K562 (cell line): ENCODE results near the gene REG4. TPM values are rescaled to one million over a fixed set of nuclear protein-coding genes. Genes with fewer than 3 reads are reported as not detected.

ENCODE experiments used
- CTBP1 ChIP-seq: fragments of 450-650 bp; IDR thresholded peaks from 2 replicates; pipeline ENCODE4 v1.6.1; 2016; ENCODE audit warnings: borderline replicate concordance
- ETV6 ChIP-seq, 3 experiments: fragments of 150-350 bp in 1 of 3; sonication (generic) in 1 of 3; formaldehyde crosslinking in 1 of 3; IDR thresholded peaks; 2 replicates each; pipeline versions ENCODE4 v1.6.1 to v1.8.0; 2014 to 2022; ENCODE audit warnings: borderline replicate concordance in 2 of 3, low read depth in 2 of 3, antibody characterized with exemption in 1 of 3, low read length in 1 of 3, mild to moderate bottlenecking in 1 of 3, missing genetic modification reagents in 1 of 3
- GABPB1 ChIP-seq: sonication (generic); formaldehyde crosslinking; IDR thresholded peaks from 2 replicates; pipeline ENCODE4 v1.8.0; 2022; ENCODE audit warnings: mild to moderate bottlenecking, missing genetic modification reagents
- HDAC3 ChIP-seq: fragments of 450-650 bp; IDR thresholded peaks from 2 replicates; pipeline ENCODE4 v1.6.1; 2018; ENCODE audit warnings: borderline replicate concordance, mild to moderate bottlenecking, moderate library complexity; ENCODE audit not compliant: partially characterized antibody
- JUN ChIP-seq, 2 experiments: sonication (generic) in 1 of 2; formaldehyde crosslinking in 1 of 2; IDR thresholded peaks; 2 replicates each; pipeline versions ENCODE4 v1.6.1 to v1.8.0; 2012 to 2022; ENCODE audit warnings: borderline replicate concordance in 2 of 2, mild to moderate bottlenecking in 2 of 2, improper control_type of control experiment in 1 of 2, low read depth in 1 of 2, low read length in 1 of 2, missing genetic modification reagents in 1 of 2
- SAFB ChIP-seq: fragments of 200-400 bp; formaldehyde crosslinking; IDR thresholded peaks from 2 replicates; pipeline ENCODE4 v1.6.1; 2017; ENCODE audit warnings: low read depth, low read length, borderline replicate concordance
- TAF9B ChIP-seq: fragments of 450-650 bp; IDR thresholded peaks from 2 replicates; pipeline ENCODE4 v1.6.1; 2018; ENCODE audit warnings: mild to moderate bottlenecking; ENCODE audit not compliant: partially characterized antibody
- TBP ChIP-seq: optimal IDR thresholded peaks from 2 replicates; pipeline ENCODE3; 2011; ENCODE audit warnings: low read depth, low read length, improper control_type of control experiment
- TFAM ChIP-seq: fragments of 250-450 bp; sonication (Bioruptor Pico); conservative IDR thresholded peaks from 2 replicates; pipeline ENCODE4 v1.5.0; 2021; ENCODE audit warnings: mild to moderate bottlenecking, moderate library complexity
- TSC22D4 ChIP-seq: fragments of 450-650 bp; IDR thresholded peaks from 2 replicates; pipeline ENCODE4 v1.6.1; 2016; ENCODE audit warnings: missing genetic modification characterization, missing biosample characterization, control low read depth
- ZBTB7A ChIP-seq: IDR thresholded peaks from 2 replicates; pipeline ENCODE4 v1.6.1; 2011; ENCODE audit warnings: low read depth, mild to moderate bottlenecking, low read length, moderate library complexity, borderline replicate concordance; ENCODE audit not compliant: control insufficient read depth
- ZFP30 ChIP-seq: fragments of 250-450 bp; sonication (Bioruptor Pico); IDR thresholded peaks from 2 replicates; pipeline ENCODE4 v1.8.0; 2022; ENCODE audit warnings: moderate library complexity, mild to moderate bottlenecking, inconsistent platforms, borderline replicate concordance
- ZKSCAN8 ChIP-seq: fragments of 200-800 bp; sonication (Bioruptor generic); IDR thresholded peaks from 2 replicates; pipeline ENCODE4 v1.6.1; 2016; ENCODE audit warnings: missing genetic modification characterization, missing compliant biosample characterization
- polyA plus RNA-seq, 8 experiments: library from polyadenylated mRNA; depleted of rRNA in 4 of 8; stranded (reverse) in 5 of 8; unstranded in 3 of 8; fragments of >200 nt; fragmentation: Nextera tagmentation in 2 of 8; fragmentation: Illumina TruSeq in 1 of 8; extraction: Ambion mirVana in 2 of 8; extraction: Trizol in 1 of 8; gene quantifications; 2 replicates each; pipeline versions ENCODE4 v1.2.1 to v1.2.3, GENCODE V29; 2011 to 2014; ENCODE audit warnings: inconsistent platforms in 1 of 8, missing spikeins in 1 of 8
- total RNA-seq, 7 experiments: library from RNA; depleted of rRNA in 6 of 7; stranded (reverse); fragments of >200 nt in 6 of 7; fragmentation: Illumina TruSeq in 2 of 7; extraction: Trizol in 2 of 7; gene quantifications; 2 replicates each; pipeline versions ENCODE4 v1.2.1 to v1.2.3, GENCODE V29; 2011 to 2021; ENCODE audit warnings: low replicate concordance in 1 of 7
- TF ChIP-seq, protein P1 (sequence below): sonication (generic); formaldehyde crosslinking; IDR thresholded peaks from 2 replicates; pipeline ENCODE4 v1.8.0; 2022; ENCODE audit warnings: mild to moderate bottlenecking, missing genetic modification reagents
- TF ChIP-seq, protein P2 (sequence below): sonication (generic); formaldehyde crosslinking; IDR thresholded peaks from 2 replicates; pipeline ENCODE4 v1.8.0; 2022; ENCODE audit warnings: mild to moderate bottlenecking, missing genetic modification reagents
- TF ChIP-seq, protein P3 (sequence below), 2 experiments: fragments of 450-650 bp; conservative IDR thresholded peaks; 2 replicates each; pipeline ENCODE4 v1.6.1; 2017; ENCODE audit warnings: mild to moderate bottlenecking in 2 of 2, moderate library complexity in 2 of 2
- TF ChIP-seq, protein P4 (sequence below): IDR thresholded peaks from 2 replicates; pipeline ENCODE4 v1.6.1; 2014; ENCODE audit warnings: antibody characterized with exemption

The REG4 gene
- total and polyA plus RNA-seq, 9 of the 15 experiments (the other 6 are each of a cell fraction or from before 2014, with no cell fraction given), result not detected

DNA sequence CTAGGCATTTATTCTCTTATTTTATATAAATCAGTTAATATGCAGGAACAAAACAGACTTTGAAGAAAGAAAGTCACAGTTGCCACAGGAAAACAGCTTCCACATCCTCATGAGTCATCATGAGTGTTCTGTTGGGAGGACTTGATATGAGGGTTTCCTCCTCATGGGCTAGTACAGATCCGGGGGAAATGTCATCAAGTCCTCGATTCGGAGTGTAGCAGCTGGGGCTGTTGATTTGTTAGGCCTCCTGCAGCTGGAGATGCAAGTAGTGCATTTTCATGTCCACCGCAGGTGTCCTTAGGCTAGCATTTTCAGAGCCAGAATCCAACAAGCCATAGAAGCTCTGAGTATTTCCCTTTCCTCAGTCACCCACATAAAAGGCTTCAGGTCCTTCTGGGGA, 48.4 kb upstream of the REG4 start (continued):
- TF ChIP-seq TAF9B (peak; percentile 54), JUN (IDR thresholded peaks at IDR 0.05; ENCODE audit: borderline replicate concordance, low read depth, low read length) (peak; percentile 84), JUN (CRISPR knock-in tag; IDR thresholded peaks at IDR 0.05; ENCODE audit: borderline replicate concordance) (no peak), TBP (no peak), TFAM (no peak), ZFP30 (CRISPR knock-in tag) (no peak), ZKSCAN8 (CRISPR knock-in tag) (0 out of 2 replicates have a peak, but pooled peaks have one; percentile 50), SAFB (no peak), HDAC3 (peak; percentile 46), CTBP1 (peak; percentile 37; the same call in 1 of the 2 replicates), GABPB1 (CRISPR knock-in tag) (no peak), ZBTB7A (no peak), TSC22D4 (tag) (no peak), ETV6 (IDR thresholded peaks at IDR 0.05; ENCODE audit: borderline replicate concordance in 1 of 2, low read depth in 2 of 2, low read length in 1 of 2) (peak; percentile 53 to 95; a peak in 2 of 4 replicates), ETV6 (CRISPR knock-in tag; IDR thresholded peaks at IDR 0.05; ENCODE audit: borderline replicate concordance) (no peak)
- TF ChIP-seq, protein P1, sequence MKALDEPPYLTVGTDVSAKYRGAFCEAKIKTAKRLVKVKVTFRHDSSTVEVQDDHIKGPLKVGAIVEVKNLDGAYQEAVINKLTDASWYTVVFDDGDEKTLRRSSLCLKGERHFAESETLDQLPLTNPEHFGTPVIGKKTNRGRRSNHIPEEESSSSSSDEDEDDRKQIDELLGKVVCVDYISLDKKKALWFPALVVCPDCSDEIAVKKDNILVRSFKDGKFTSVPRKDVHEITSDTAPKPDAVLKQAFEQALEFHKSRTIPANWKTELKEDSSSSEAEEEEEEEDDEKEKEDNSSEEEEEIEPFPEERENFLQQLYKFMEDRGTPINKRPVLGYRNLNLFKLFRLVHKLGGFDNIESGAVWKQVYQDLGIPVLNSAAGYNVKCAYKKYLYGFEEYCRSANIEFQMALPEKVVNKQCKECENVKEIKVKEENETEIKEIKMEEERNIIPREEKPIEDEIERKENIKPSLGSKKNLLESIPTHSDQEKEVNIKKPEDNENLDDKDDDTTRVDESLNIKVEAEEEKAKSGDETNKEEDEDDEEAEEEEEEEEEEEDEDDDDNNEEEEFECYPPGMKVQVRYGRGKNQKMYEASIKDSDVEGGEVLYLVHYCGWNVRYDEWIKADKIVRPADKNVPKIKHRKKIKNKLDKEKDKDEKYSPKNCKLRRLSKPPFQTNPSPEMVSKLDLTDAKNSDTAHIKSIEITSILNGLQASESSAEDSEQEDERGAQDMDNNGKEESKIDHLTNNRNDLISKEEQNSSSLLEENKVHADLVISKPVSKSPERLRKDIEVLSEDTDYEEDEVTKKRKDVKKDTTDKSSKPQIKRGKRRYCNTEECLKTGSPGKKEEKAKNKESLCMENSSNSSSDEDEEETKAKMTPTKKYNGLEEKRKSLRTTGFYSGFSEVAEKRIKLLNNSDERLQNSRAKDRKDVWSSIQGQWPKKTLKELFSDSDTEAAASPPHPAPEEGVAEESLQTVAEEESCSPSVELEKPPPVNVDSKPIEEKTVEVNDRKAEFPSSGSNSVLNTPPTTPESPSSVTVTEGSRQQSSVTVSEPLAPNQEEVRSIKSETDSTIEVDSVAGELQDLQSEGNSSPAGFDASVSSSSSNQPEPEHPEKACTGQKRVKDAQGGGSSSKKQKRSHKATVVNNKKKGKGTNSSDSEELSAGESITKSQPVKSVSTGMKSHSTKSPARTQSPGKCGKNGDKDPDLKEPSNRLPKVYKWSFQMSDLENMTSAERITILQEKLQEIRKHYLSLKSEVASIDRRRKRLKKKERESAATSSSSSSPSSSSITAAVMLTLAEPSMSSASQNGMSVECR (CRISPR knock-in tag), result no peak
- TF ChIP-seq, protein P2, sequence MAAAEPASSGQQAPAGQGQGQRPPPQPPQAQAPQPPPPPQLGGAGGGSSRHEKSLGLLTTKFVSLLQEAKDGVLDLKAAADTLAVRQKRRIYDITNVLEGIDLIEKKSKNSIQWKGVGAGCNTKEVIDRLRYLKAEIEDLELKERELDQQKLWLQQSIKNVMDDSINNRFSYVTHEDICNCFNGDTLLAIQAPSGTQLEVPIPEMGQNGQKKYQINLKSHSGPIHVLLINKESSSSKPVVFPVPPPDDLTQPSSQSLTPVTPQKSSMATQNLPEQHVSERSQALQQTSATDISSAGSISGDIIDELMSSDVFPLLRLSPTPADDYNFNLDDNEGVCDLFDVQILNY (CRISPR knock-in tag), result no peak
- TF ChIP-seq, protein P3, sequence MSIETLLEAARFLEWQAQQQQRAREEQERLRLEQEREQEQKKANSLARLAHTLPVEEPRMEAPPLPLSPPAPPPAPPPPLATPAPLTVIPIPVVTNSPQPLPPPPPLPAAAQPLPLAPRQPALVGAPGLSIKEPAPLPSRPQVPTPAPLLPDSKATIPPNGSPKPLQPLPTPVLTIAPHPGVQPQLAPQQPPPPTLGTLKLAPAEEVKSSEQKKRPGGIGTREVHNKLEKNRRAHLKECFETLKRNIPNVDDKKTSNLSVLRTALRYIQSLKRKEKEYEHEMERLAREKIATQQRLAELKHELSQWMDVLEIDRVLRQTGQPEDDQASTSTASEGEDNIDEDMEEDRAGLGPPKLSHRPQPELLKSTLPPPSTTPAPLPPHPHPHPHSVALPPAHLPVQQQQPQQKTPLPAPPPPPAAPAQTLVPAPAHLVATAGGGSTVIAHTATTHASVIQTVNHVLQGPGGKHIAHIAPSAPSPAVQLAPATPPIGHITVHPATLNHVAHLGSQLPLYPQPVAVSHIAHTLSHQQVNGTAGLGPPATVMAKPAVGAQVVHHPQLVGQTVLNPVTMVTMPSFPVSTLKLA (conservative IDR thresholded peaks at IDR 0.05), result peak; percentile 12 to 59; a peak in 2 of 4 replicates
- TF ChIP-seq, protein P4, sequence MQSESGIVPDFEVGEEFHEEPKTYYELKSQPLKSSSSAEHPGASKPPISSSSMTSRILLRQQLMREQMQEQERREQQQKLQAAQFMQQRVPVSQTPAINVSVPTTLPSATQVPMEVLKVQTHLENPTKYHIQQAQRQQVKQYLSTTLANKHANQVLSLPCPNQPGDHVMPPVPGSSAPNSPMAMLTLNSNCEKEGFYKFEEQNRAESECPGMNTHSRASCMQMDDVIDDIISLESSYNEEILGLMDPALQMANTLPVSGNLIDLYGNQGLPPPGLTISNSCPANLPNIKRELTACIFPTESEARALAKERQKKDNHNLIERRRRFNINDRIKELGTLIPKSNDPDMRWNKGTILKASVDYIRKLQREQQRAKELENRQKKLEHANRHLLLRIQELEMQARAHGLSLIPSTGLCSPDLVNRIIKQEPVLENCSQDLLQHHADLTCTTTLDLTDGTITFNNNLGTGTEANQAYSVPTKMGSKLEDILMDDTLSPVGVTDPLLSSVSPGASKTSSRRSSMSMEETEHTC, result no peak
